Glomerular endothelial cell (primary cell): ENCODE results near the gene SCP2. TPM values are rescaled to one million over a fixed set of nuclear protein-coding genes. Genes with fewer than 3 reads are reported as not detected.

Source experiments
- DNase-seq: peaks from one replicate; pipeline ENCODE4 v3.0.0-alpha.2; 2011; ENCODE audit warnings: low read depth, low spot score; ENCODE audit errors: extremely low read depth
- total RNA-seq: library from RNA; depleted of rRNA; stranded (reverse); fragments of >200 nt; gene quantifications from 2 replicates; pipeline ENCODE4 v1.2.3, GENCODE V29; 2015

Gene SCP2
- total RNA-seq, 1 donor from 2014 or later, result 89.1 TPM

DNA sequence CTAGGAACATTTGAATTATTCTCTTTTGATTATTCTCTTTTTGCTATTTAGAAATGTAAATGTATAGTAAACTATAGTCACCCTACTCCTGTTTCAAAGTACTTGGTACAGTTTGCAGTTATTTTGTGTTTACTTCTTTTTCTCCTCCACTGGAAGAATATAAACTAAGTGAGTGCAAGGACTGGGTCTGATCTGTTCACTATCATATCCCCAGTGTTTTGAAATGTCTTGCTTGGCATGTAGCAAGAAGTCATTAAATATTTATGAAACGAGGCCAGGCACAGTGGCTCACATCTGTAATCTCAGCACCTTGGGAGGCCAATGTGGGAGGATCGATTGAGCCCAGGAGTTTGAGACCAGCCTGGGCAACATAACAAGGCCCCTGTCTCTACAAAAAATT lies 99.2 kb downstream of the SCP2 start:
- no peak for DNase-seq

DNA sequence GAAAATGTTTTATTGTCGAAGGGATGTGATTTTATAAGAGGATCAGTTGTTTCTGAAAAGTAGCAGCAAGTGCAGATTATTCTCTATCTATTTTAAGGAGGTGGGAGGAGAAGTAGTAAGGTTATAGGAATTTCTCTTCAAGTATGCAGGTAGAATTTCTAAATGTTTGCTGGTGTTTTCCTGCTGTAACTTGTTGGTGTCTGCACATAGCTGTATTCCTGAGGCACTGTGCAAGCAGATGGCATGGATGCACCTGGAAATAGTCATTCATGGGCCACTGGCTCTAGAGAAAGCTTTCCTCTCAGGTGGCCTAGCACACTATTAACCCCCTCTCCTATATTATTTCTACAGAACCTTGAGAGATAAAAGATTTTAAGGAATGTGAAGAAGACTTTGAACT lies 104.7 kb downstream of the SCP2 start:
- no peak for DNase-seq

GRCh38 chr1:53037159-53037558 lies 110.1 kb downstream of the SCP2 start:
- DNase-seq, result no peak

GRCh38 chr1:53038566-53038965 lies 111.5 kb downstream of the SCP2 start:
- no peak for DNase-seq

- DNase-seq, result no peak
These were observed 116.2 kb downstream of the SCP2 start for GRCh38 chr1:53043271-53043670.

DNA sequence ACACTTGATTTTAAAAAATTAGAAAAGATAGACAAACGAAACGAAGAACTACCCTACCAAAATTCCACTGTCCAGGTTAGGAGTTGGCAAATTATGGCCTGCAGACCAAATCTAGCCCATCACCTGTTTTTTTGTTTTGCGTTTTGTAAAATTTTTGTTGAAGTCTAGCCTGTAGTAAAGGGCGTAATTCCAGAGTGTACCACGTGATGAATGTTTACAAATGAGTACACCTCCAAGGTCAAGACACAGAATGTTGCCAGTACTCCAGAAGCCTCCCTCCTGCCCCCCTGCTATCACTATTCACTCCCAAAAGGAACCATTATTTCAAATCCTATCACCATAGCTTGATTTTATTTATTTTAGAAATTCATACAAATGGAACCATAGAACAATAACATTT lies 117.8 kb downstream of the SCP2 start:
- DNase-seq, result no peak

- peak; percentile 54 for DNase-seq
These were observed 119.9 kb downstream of the SCP2 start for GRCh38 chr1:53046930-53047329.

GRCh38 chr1:53047737-53048736 lies 121.0 kb downstream of the SCP2 start:
- DNase-seq, result peak; percentile 77

- no peak for DNase-seq
These were observed 122.0 kb downstream of the SCP2 start for GRCh38 chr1:53048960-53049573.

DNA sequence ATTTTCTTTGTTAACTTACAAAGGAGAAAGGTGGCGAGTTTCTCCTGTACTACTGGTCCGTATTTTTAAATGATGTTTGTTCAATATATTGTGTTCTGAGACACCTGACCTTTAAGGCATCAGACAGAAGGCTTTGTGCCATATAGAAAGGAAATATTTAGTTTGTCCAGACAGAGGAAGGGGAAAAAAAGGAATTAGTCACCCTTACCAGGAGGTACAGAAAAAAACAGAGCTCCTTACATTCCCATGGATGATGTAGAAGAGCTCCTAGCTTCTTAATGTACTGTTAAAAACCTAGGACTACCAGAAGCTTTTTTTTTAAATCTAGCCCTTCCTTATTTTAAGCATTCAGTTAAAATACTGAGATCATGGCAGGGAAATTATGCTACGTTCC lies 122.5 kb downstream of the SCP2 start:
- no peak for DNase-seq

GRCh38 chr1:53050310-53050709 lies 123.2 kb downstream of the SCP2 start:
- DNase-seq, result no peak

- no peak for DNase-seq
These were observed 124.6 kb downstream of the SCP2 start for GRCh38 chr1:53051676-53052075.

DNA sequence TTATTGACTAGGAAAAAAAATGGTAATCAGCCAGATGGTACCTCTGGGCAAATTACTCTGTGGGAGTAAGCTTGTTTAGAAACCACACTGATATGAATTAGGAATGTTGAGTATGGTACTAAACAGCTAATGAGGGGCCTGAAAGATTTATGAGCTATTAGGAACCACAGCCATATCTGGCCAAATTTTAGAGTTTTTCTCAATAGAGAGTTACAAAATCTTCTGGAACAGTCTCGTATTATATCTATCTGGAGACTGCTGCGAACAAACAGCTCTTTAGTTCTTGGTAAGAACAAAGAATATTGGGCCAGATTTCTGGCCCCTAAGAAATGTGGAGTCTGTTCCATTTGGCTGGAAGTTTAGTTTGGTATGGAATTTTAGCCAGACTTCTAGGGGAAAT lies 130.1 kb downstream of the SCP2 start:
- no peak for DNase-seq

- DNase-seq, result no peak
These were observed 133.5 kb downstream of the SCP2 start for GRCh38 chr1:53060579-53060978.

- DNase-seq, result no peak
These were observed 134.2 kb downstream of the SCP2 start for GRCh38 chr1:53061123-53061858.

GRCh38 chr1:53061859-53062707 lies 135.0 kb downstream of the SCP2 start, which contains the start of gene PODN:
PODN (plus strand) TSS chr1:53062213; CDS start chr1:53069856, 7,643 bp downstream.
- DNase-seq, result no peak

- no peak for DNase-seq
These were observed 135.9 kb downstream of the SCP2 start for GRCh38 chr1:53062708-53063591.

DNA sequence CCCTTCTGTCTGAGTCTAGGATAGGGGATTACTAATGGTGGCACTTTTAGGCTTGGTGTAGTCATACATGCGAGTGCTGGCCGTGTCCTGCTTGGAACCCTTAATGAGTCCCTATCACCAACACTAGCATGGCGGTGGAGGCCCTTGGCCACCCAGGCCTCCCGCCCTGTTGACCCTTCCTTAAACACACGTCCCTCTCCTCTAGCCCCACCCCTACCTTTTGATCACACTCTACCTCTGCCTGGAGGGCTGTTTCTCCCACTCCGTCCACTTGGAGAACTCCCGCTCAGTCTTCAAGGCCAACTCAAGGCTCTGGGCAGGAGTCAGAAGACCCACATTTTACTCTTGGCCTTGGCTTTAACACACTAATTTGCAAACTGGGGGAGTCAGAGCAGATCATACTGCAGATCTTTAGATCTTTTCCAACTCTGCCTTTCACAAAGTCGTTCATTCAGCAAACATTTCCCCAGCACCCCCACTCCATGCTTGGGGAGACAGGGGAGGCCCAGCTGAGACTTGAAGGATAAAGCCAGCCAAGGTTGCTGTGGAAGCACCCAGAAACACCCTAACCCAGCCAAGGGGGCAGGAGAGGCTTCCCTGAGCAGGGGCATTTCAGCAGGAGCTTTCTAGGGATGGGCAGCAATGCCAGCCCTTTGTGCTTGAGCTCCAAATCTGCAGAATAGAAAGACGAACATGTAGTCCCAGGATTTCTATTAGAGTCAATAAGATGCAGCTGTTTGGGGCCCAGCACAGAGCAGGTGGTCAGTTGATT lies 136.9 kb downstream of the SCP2 start:
- DNase-seq, result no peak

GRCh38 chr1:53065391-53065790 lies 138.3 kb downstream of the SCP2 start:
- DNase-seq, result no peak
